Prostate gland (tissue), 2 donors: ENCODE measurements around the gene HAPLN3. TPM values are rescaled to one million over a fixed set of nuclear protein-coding genes. Genes with fewer than 3 reads are reported as not detected.

Source experiments
- DNase-seq: peaks from one replicate; pipeline ENCODE4 v3.0.0-alpha.2; 2019; ENCODE audit warnings: low spot score
- H3K27ac ChIP-seq, 2 donors: fragments of 200-600 bp; sonication (generic); 2 replicates each; pipeline ENCODE4 v1.5.1; 2017 to 2019
- H3K27me3 ChIP-seq: fragments of 200-600 bp; sonication (generic); replicated peaks from 2 replicates; pipeline ENCODE4 v1.5.1; 2019; ENCODE audit not compliant: insufficient read depth
- H3K36me3 ChIP-seq, 2 donors: fragments of 200-600 bp; sonication (generic); 1 replicate in 1 of 2; 2 replicates in 1 of 2; pipeline versions ENCODE4 v1.5.1 to v1.8.1; 2017 to 2019
- H3K4me1 ChIP-seq: fragments of 200-600 bp; sonication (generic); replicated peaks from 2 replicates; pipeline ENCODE4 v1.5.1; 2019
- H3K4me3 ChIP-seq, 2 donors: fragments of 200-600 bp; sonication (generic); 2 replicates each; pipeline ENCODE4 v1.5.1; 2017 to 2019
- H3K9me3 ChIP-seq: fragments of 200-600 bp; sonication (generic); 2 replicates; pipeline ENCODE4 v1.5.1; 2017
- CTCF ChIP-seq, 4 experiments: fragments of 200-600 bp in 2 of 4; fragments of 450-650 bp in 2 of 4; sonication (generic) in 2 of 4; IDR thresholded peaks; 1 replicate in 3 of 4; 2 replicates in 1 of 4; pipeline ENCODE4 v1.5.1; 2016 to 2019; ENCODE audit warnings: antibody characterized with exemption in 4 of 4, mild to moderate bottlenecking in 2 of 4, moderate library complexity in 2 of 4
- POLR2A ChIP-seq: fragments of 450-650 bp; IDR thresholded peaks from one replicate; pipeline ENCODE4 v1.6.1; 2016; ENCODE audit warnings: antibody characterized with exemption, mild to moderate bottlenecking
- POLR2AphosphoS5 ChIP-seq: sonication (generic); formaldehyde crosslinking; IDR thresholded peaks from one replicate; pipeline ENCODE4 v1.6.1; 2017; ENCODE audit warnings: antibody characterized with exemption
- WGBS: methylation state at CpG from one replicate; pipeline ENCODE4 v1.1.5; 2018; 5-methylcytosine and 5-hydroxymethylcytosine counted together
- intact Hi-C: fragments of 100-400 bp; cut with DNase I; formaldehyde crosslinking; loops from one replicate; pipeline ENCODE4 v1.14.2; 2022
- total RNA-seq, 2 donors: library from RNA; depleted of rRNA; stranded (reverse); fragments of >200 nt; gene quantifications; one replicate each; pipeline ENCODE4 v1.1.0, GENCODE V29; 2016

Gene HAPLN3
- total RNA-seq, 2 donors from 2014 or later, result 2.7 to 5.6 TPM

GRCh38 chr15:88828791-88829190 lies 66.6 kb downstream of the HAPLN3 start:
- Histone ChIP-seq H3K4me3 (no peak overlapping the region), H3K36me3 (no peaks in the 10 kb centered on the region), H3K27me3 (no peaks in the 10 kb centered on the region), H3K9me3 (no peaks in the 10 kb centered on the region), H3K27ac (no peak overlapping the region), H3K4me1 (no peaks in the 10 kb centered on the region)
- intact Hi-C loops, result no loop called here
- TF ChIP-seq POLR2A (no peak), POLR2AphosphoS5 (no peak), CTCF (IDR thresholded peaks at IDR 0.05) (no peak)
- 83% methylated on average over 5 of the region's 5 CpGs for WGBS
- DNase-seq, result no peak

Other genes starting within 250 kb of the HAPLN3 start
- 1 to 10 TPM in 1 of 2 donors, under 1 TPM in 1; 0.14 to 4.7 TPM for gene ACAN, start 92.1 kb downstream of the HAPLN3 start, total RNA-seq
- gene MFGE8, start 17.8 kb upstream of the HAPLN3 start, total RNA-seq, result 100 to 1,000 TPM in 1 of 2 donors, 10 to 100 TPM in 1; 63.1 to 263 TPM
- gene ABHD2, start 192.9 kb upstream of the HAPLN3 start, total RNA-seq, result 100 to 1,000 TPM; 111 to 253 TPM